T-helper 1 cell treated with Interleukin-12 subunit alpha and Interleukin-12 subunit beta and Interleukin-4 antibody, amounts not matched to agents 30 ng/mL and 1 ng/mL, for 36 hours (primary cell): ENCODE measurements around the gene ZSCAN9. TPM values are rescaled to one million over a fixed set of nuclear protein-coding genes. Genes with fewer than 3 reads are reported as not detected.

Source experiments
- intact Hi-C: fragments of 100-400 bp; cut with micrococcal nuclease; formaldehyde crosslinking; loops from one replicate; pipeline ENCODE4 v1.15.1; 2024
- total RNA-seq: library from RNA; stranded (reverse); gene quantifications from 2 replicates; pipeline ENCODE4 v1.2.3, GENCODE V29; 2022

ZSCAN9 gene
- total RNA-seq, 1 donor from 2014 or later: 5.8 TPM

DNA sequence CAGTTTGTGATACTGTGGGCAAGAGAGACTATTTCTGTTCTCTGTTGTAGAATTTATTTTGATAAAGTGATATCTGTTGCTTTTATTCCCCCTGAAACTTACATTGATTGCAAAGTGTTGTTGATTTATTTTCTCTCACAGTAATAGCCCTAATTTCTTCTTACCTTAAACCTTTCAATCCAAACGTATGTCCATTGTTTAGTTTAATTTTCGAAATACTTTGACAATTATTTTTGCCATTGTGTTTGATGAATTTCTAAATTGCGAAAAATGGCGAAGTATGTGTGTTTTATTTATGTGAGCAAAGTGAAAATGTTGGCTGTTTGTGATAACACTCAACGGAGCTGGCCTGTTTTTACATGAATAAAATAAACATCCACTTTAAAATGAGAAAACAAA lies 41.5 kb downstream of the ZSCAN9 start:
- intact Hi-C loops: loop anchor here (2.0 to 5.0 kb wide), 3 partner anchors 176 to 618 kb away; partner anchors contain the start of gene ZSCAN23

DNA sequence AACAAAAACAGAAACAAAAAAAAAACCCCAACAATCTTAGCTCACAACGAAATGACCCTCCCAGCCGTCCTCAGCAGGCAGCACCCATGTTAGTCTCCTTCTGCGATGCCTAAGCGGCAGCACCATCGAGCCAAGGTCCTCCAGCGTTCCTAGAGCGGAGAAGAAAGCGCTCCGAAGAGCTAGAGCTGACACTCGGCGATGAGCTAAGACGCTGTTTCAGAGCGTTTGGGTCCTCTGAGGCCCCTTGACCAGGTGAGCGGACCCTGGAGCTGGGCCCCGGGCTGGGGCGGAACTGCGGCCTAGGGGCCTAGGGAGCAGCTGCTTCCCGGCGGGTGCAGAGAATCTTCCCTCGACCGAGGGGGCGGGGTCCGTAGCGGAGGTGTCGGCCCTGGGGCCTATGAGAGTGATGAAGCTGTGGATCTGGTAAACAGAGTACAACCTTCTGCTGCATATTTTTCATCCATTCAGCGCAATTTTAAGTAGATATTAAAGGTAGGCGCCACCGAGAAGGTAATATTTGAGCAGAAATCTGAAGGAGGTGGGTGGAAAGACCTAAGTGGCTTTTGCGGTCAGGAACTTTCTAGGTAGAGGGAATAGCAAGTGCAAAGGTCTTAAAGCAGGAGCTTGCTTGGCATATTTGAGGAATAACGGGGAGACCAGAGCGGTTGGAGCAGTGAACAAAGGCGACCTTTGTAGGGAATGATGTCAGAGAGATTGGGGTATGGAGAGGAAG lies 42.1 kb downstream of the ZSCAN9 start, which contains the start of gene ZSCAN26:
Gene ZSCAN26, plus strand, starts transcription at position 182 of the 733 bp plus-strand sequence. CDS start 4,777 bp downstream, outside the sequence.
- intact Hi-C loops: loop anchor here (1.0 to 5.0 kb wide), 14 partner anchors 14 to 795 kb away; partner anchors contain the start of genes PGBD1, ZKSCAN3, ZKSCAN4 and ZNF165

DNA sequence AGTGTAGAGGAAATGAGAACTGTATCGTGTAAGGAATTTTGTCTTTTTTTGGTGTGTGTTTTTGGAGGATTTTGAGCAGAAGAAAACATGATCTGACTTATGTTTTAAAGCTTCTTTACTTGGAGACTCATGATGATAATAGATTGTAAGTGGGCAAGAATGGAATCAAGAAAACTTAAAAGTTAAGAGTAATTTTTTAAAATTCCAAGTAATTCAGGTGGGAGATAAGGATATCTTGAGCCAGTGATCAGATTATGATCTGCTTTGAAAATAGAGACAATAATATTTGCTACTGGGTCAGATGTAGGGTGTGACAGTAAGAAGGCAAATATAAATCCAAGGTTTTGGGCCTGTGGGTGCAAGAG lies 42.6 kb downstream of the ZSCAN9 start:
- intact Hi-C loops: loop anchor here (1.0 to 5.0 kb wide), 14 partner anchors 14 to 795 kb away; partner anchors contain the start of genes PGBD1, ZKSCAN3, ZKSCAN4 and ZNF165

DNA sequence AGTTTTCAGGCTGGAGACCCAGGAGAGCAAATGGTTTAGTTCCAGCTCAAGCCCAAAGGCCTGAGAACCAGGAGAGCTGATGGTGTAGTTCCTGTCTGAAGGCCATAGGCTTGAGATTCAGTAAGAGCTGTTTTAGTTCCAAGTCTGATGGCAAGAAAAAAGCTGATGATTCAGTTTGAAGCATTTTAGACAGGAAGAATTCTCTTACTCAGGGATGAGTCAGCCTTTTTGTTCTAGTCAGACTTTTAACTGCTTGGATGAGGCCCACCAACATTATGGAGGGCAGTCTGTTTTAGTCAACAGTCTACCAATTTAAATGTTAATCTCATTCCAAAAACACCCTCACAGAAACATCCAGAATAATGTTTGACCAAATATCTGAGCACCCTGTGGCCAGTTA lies 44.4 kb downstream of the ZSCAN9 start:
- intact Hi-C loops: loop anchor here (5.0 kb wide), 2 partner anchors 173 to 367 kb away; partner anchors contain the start of gene ZSCAN23

DNA sequence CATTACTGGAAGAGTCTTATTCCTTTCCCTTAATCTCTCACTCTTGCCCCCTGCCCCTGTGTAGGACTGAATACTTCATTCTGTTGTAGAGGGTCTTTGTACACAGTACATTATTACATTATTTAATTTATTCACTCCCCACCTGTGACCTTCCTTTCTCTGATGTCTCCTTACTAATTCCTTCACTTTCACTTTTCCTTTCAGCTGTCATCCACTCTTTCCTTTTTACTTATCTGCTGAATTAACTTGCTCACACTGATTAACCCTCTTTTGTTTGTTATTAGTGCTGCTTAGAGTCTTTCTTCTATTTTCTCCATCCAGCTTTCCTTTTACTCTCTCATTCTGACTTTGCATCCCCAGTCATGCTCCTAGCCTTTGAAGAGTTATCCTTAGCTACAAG lies 49.8 kb downstream of the ZSCAN9 start:
- intact Hi-C loops: no loop called here

DNA sequence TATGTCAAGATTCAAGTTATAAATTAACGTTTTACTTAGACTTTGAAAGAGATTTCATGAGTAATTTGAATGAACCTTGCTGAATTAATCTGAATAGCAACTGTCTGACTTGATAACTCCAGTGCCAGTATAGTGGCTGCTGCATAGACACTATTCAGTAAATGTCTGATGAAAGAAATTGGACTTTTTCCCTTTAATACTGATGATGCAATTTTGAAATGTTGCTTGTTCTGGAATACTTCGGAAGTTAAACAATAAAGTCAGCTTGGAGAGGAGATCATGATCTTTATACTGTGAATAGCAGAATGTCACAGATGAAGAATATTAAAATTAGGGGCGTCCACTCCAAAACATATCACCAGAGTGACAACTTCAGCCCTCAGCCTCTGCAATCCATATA lies 52.7 kb downstream of the ZSCAN9 start:
- intact Hi-C loops: no loop called here

DNA sequence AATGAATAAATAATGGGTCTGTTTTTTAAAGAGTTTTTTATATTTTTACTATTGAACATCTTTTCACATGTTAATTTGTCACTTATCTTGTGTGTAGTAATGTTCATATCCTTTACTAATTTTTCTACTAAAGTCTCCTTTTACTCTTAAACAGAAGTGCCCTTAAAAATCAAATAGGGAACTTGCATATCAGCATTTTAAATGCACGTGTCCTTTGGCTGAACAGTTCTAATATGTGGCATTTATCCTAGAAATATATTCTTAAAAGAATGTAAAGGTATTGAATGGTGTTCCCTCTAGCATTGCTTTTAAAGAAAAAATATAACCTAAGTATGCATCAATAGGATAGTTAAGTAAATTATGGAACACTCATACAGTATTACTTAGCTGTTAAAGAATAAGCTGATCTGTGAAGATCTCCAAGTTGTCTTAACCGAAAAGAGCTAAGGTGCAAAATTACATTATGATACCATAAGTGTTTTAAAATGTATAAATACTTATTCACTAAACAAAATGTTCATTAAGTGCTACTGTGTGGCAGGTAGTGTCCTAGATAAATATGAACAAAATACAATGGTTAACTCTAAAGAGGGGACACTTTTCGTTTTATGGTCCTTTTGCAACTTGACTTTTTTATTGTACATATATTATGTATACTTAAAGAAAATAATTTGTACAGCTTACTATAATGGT lies 55.7 kb downstream of the ZSCAN9 start:
- intact Hi-C loops: loop anchor here (1.0 kb wide), 3 partner anchors 13 to 55 kb away; partner anchors contain the start of genes ZKSCAN4 and ZSCAN26

DNA sequence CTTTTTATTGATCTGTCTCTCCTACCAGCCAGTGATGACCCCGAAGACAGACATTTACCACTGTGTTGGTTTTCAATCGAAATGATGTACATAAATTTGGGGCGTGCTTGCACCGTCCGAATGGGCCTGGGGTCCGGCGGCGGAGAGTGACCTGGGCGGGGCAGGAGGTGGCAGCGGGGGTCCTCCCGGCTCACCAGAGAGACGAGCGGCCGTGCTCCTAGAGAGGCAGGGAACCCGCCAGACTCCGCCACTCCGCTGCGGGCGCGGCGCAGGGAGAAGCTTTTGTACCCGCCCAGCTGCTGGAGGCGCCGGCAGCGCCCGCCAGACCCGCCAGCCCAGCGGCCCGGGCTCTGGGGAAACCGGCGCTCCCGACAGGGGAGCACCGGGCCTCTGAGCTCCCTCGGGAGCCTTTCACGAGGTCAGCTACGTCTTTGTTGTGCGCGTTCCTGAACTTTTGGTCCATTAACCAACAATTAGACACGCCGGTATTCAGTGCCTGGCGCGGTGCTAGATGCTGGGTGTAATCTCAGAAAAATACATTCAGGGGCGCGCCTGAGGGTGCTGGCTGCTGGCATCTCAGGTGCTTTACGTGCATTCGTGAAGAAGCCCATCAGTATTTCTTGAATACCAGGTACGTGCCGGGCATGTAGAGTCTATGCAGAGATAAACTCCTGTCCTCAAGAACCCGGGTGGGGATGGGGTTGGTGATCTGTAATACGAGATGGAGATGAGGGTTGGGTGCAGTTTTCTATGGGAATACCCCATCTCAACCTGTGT lies 56.4 kb downstream of the ZSCAN9 start, which contains the start of gene PGBD1:
Gene PGBD1, plus strand, starts transcription at position 285 of the 777 bp plus-strand sequence. CDS start 2,242 bp downstream, outside the sequence.
- intact Hi-C loops: loop anchor here (1.0 kb wide), 3 partner anchors 14 to 54 kb away; partner anchors contain the start of genes ZKSCAN4 and ZSCAN26

DNA sequence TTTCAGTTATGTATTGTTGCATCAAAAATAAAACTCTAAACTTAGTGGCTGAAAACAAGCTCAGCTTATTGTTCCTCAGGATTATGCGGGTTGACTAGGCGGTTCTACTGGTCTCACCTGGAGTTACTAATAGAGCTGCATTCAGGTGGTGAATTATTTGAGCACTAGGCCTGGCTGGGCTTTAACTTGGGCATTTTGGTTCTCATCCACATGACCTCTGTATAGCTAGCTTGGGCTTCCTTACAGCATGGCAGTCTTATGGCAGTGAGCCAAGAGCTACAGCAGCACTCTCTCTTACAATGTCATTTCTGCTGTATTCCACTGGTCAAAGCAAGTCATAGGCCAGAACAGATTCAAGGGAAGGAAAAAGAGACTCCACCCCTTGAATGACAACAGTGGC lies 57.9 kb downstream of the ZSCAN9 start:
- intact Hi-C loops: no loop called here

Other genes with a start within 250 kb of the ZSCAN9 start
- gene ZNF165, start 144.7 kb upstream of the ZSCAN9 start, total RNA-seq: 0.29 and 0.44 TPM in 2 replicates
- 6.3 and 6.6 TPM in 2 replicates for gene ZSCAN16, start 100.7 kb upstream of the ZSCAN9 start, total RNA-seq
- 19.6 and 21.0 TPM in 2 replicates for gene ZKSCAN8, start 83.4 kb upstream of the ZSCAN9 start, total RNA-seq
- gene ZKSCAN4, start 27.0 kb downstream of the ZSCAN9 start, total RNA-seq: 7.3 and 8.5 TPM in 2 replicates
- 0.17 TPM in 2 replicates for gene NKAPL, start 34.0 kb downstream of the ZSCAN9 start, total RNA-seq
- 9.6 and 9.9 TPM in 2 replicates for gene ZSCAN26, start 41.9 kb downstream of the ZSCAN9 start, total RNA-seq
- gene PGBD1, start 56.3 kb downstream of the ZSCAN9 start, total RNA-seq: 1.9 and 2.2 TPM in 2 replicates
- gene ZSCAN31, start 110.9 kb downstream of the ZSCAN9 start, total RNA-seq: 0.56 and 1.3 TPM in 2 replicates
- gene ZKSCAN3, start 124.7 kb downstream of the ZSCAN9 start, total RNA-seq: 4.2 and 5.0 TPM in 2 replicates
- 5.6 and 6.2 TPM in 2 replicates for gene ZSCAN12, start 174.5 kb downstream of the ZSCAN9 start, total RNA-seq
- gene ZSCAN23, start 218.2 kb downstream of the ZSCAN9 start, total RNA-seq: 1.6 and 2.5 TPM in 2 replicates